Body of pancreas (tissue), 4 donors: ENCODE results near the gene TOR4A.

ENCODE experiments used
- CTCF ChIP-seq, 7 experiments: fragments of 450-650 bp in 4 of 7; fragments of 200-600 bp in 3 of 7; sonication (generic) in 3 of 7; IDR thresholded peaks; one replicate each; pipeline ENCODE4 v1.5.1; 2016 to 2019; ENCODE audit warnings: antibody characterized with exemption in 7 of 7
- POLR2A ChIP-seq, 3 donors: fragments of 450-650 bp; IDR thresholded peaks; one replicate each; pipeline ENCODE4 v1.6.1; 2016; ENCODE audit warnings: antibody characterized with exemption in 3 of 3, mild to moderate bottlenecking in 2 of 3

GRCh38 chr9:137236936-137237421, 40.5 kb upstream of the TOR4A start:
- TF ChIP-seq CTCF (IDR thresholded peaks at IDR 0.05) (no peak), POLR2A (IDR thresholded peaks at IDR 0.05) (no peak)
